Spleen (tissue), 11 donors: ENCODE data around the gene RNF152. TPM values are rescaled to one million over a fixed set of nuclear protein-coding genes. Genes with fewer than 3 reads are reported as not detected.

Experiments used
- DNase-seq: peaks from one replicate; pipeline ENCODE4 v3.0.0-alpha.2; 2020
- H3K27ac ChIP-seq, 8 donors: fragments of 200-600 bp; sonication (generic) in 7 of 8; 1 replicate in 4 of 8; 2 replicates in 4 of 8; pipeline versions ENCODE4 v1.5.0 to v1.8.0; 2016 to 2021; ENCODE audit warnings: inconsistent platforms in 4 of 8, mild to moderate bottlenecking in 4 of 8, moderate library complexity in 1 of 8
- H3K27me3 ChIP-seq, 7 donors: fragments of 200-600 bp; sonication (generic) in 6 of 7; replicated peaks in 1 of 7; 1 replicate in 4 of 7; 2 replicates in 3 of 7; pipeline versions ENCODE4 v1.5.0 to v1.8.0; 2016 to 2021; ENCODE audit warnings: inconsistent platforms in 3 of 7, mild to moderate bottlenecking in 1 of 7
- H3K36me3 ChIP-seq, 6 donors: fragments of 200-600 bp; sonication (generic) in 5 of 6; 1 replicate in 4 of 6; 2 replicates in 2 of 6; pipeline versions ENCODE4 v1.5.0 to v1.8.0; 2016 to 2021; ENCODE audit warnings: inconsistent platforms in 2 of 6
- H3K4me1 ChIP-seq, 6 donors: fragments of 200-600 bp; sonication (generic) in 5 of 6; 1 replicate in 3 of 6; 2 replicates in 3 of 6; pipeline versions ENCODE4 v1.5.0 to v1.8.0; 2016 to 2021; ENCODE audit warnings: inconsistent platforms in 3 of 6
- H3K4me3 ChIP-seq, 8 donors: fragments of 200-600 bp; sonication (generic) in 7 of 8; 1 replicate in 4 of 8; 2 replicates in 4 of 8; pipeline versions ENCODE4 v1.5.0 to v1.8.0; 2016 to 2021; ENCODE audit warnings: inconsistent platforms in 4 of 8, mild to moderate bottlenecking in 4 of 8, moderate library complexity in 2 of 8
- H3K9me3 ChIP-seq, 8 donors: fragments of 200-600 bp; sonication (generic) in 7 of 8; 1 replicate in 4 of 8; 2 replicates in 4 of 8; pipeline versions ENCODE4 v1.5.0 to v1.8.0; 2016 to 2021; ENCODE audit warnings: inconsistent platforms in 4 of 8
- POLR2A ChIP-seq, 3 donors: fragments of 450-650 bp; IDR thresholded peaks; one replicate each; pipeline ENCODE4 v1.5.1; 2017; ENCODE audit warnings: antibody characterized with exemption in 3 of 3, mild to moderate bottlenecking in 1 of 3
- POLR2AphosphoS5 ChIP-seq, 3 donors: sonication (generic); formaldehyde crosslinking; IDR thresholded peaks; one replicate each; pipeline ENCODE4 v1.5.1; 2017; ENCODE audit warnings: antibody characterized with exemption in 3 of 3
- WGBS, 5 donors: extraction: QIAGEN DNeasy Blood & Tissue Kit in 3 of 5; methylation state at CpG; one replicate each; pipeline versions ENCODE4 v1.1.5 to v1.1.7; 2013 to 2018; 5-methylcytosine and 5-hydroxymethylcytosine counted together
- intact Hi-C: fragments of 100-400 bp; cut with DNase I; formaldehyde crosslinking; loops from one replicate; pipeline ENCODE4 v1.15.0; 2023; ENCODE audit warnings: low total_unique reads
- polyA plus RNA-seq, 3 donors: library from polyadenylated mRNA; stranded (reverse); fragments of 200-250 nt; gene quantifications; one replicate each; pipeline ENCODE4 v1.2.1, GENCODE V29; 2013
- total RNA-seq, 7 donors: library from RNA; depleted of rRNA in 3 of 7; stranded (reverse); fragments of >200 nt in 3 of 7; fragmentation: NEBNext Ultra II Directional in 4 of 7; extraction: Animal tissue kit (Norgen Biotek cat#: 25700) in 4 of 7; gene quantifications; one replicate each; pipeline versions ENCODE4 v1.1.0 to v1.2.1, GENCODE V29; 2016 to 2021
- TF ChIP-seq, protein P1 (sequence below), 11 experiments: fragments of 200-600 bp in 7 of 11; fragments of 450-650 bp in 4 of 11; sonication (generic) in 4 of 11; IDR thresholded peaks in 8 of 11; conservative IDR thresholded peaks in 3 of 11; 1 replicate in 7 of 11; 2 replicates in 4 of 11; pipeline versions ENCODE4 v1.4.0 to v1.8.0; 2016 to 2021; ENCODE audit warnings: antibody characterized with exemption in 11 of 11, inconsistent platforms in 4 of 11, mild to moderate bottlenecking in 1 of 11
- donor health status: healthy with polysubstance abuse.
- donor health status: DM: no; HTN: no; CAD: no; lungs with moderate emphysema.
- donor health status: DM: no; HTN: no; CAD: no.
- donor health status: Bipolar disorder and iron deficiency.
- donor health status: healthy.
- donor health status: DM: no; HTN: no; CAD: no.
- donor health status: DM: yes; HTN: yes; CAD: no.

RNF152 gene
- total and polyA plus RNA-seq, 10 donors, result 0.15 to 7.1 (median 2.2) TPM

- H3K9me3 ChIP-seq, result no peaks in the 10 kb centered on the region
- H3K4me3 ChIP-seq, result no peak overlapping the region
- 1 to 11% (median 3%) methylated on average over 5 of the region's 5 CpGs for WGBS, 5 donors
- H3K27ac ChIP-seq, result no peak overlapping the region
- no peak for DNase-seq
- intact Hi-C loops, result no loop called here
- H3K27me3 ChIP-seq, result peaks cover 0 to 40% (median 0%) of the 10 kb centered on the region in 7 donors
- TF ChIP-seq POLR2AphosphoS5 (IDR thresholded peaks at IDR 0.05) (no peak), POLR2A (IDR thresholded peaks at IDR 0.05) (no peak)
- TF ChIP-seq, protein P1, sequence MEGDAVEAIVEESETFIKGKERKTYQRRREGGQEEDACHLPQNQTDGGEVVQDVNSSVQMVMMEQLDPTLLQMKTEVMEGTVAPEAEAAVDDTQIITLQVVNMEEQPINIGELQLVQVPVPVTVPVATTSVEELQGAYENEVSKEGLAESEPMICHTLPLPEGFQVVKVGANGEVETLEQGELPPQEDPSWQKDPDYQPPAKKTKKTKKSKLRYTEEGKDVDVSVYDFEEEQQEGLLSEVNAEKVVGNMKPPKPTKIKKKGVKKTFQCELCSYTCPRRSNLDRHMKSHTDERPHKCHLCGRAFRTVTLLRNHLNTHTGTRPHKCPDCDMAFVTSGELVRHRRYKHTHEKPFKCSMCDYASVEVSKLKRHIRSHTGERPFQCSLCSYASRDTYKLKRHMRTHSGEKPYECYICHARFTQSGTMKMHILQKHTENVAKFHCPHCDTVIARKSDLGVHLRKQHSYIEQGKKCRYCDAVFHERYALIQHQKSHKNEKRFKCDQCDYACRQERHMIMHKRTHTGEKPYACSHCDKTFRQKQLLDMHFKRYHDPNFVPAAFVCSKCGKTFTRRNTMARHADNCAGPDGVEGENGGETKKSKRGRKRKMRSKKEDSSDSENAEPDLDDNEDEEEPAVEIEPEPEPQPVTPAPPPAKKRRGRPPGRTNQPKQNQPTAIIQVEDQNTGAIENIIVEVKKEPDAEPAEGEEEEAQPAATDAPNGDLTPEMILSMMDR (IDR thresholded peaks at IDR 0.05 in 8 of 11, conservative IDR thresholded peaks at IDR 0.05 in 3 of 11), result no peak
- H3K36me3 ChIP-seq, result no peaks in the 10 kb centered on the region
- H3K4me1 ChIP-seq, result peaks cover 9 to 19% (median 14%) of the 10 kb centered on the region in 6 donors
Observed at GRCh38 chr18:61833387-61833786, 59.4 kb downstream of the RNF152 start.

- peaks cover 0 to 40% (median 0%) of the 10 kb centered on the region in 7 donors for H3K27me3 ChIP-seq
Observed at GRCh38 chr18:61832858-61833257, 59.9 kb downstream of the RNF152 start.

DNA sequence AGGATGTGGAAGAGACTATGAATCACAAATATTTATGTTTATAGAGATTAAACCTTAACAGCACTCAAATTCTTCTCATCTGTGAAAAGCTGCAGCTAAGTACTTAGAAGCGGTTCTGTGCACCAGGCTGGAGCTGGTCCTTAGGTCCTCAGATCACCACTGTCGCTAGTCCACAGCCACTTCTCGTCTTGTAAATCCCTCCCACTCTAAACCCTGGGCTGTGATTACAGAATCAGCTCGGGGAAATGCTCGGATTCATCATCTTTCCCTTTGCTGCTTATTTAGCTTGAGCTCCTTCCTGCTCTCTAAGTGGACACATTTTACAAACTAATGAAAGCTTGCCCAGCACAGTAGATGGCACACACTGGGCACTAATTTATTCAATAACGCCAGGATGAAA lies 61.7 kb downstream of the RNF152 start:
- Histone ChIP-seq H3K4me3 (no peak overlapping the region), H3K27ac (no peak overlapping the region), H3K4me1 (peaks cover 9 to 19% (median 14%) of the 10 kb centered on the region in 6 donors), H3K9me3 (no peaks in the 10 kb centered on the region), H3K27me3 (peaks cover 0 to 40% (median 0%) of the 10 kb centered on the region in 7 donors), H3K36me3 (no peaks in the 10 kb centered on the region)
- intact Hi-C loops, result no loop called here
- WGBS, 5 donors, result 55 to 66% (median 64%) methylated on average over 6 of the region's 6 CpGs
- TF ChIP-seq, protein P1 (IDR thresholded peaks at IDR 0.05 in 8 of 11, conservative IDR thresholded peaks at IDR 0.05 in 3 of 11), result no peak
- TF ChIP-seq POLR2A (IDR thresholded peaks at IDR 0.05), result no peak
- TF ChIP-seq POLR2AphosphoS5 (IDR thresholded peaks at IDR 0.05), result no peak
- DNase-seq, result no peak

More at GRCh38 chr18:61832858-61833257, 59.9 kb downstream of the RNF152 start:
- WGBS, 5 donors, result 36 to 48% (median 42%) methylated on average over 2 of the region's 2 CpGs
- DNase-seq, result no peak
- H3K9me3 ChIP-seq, result no peaks in the 10 kb centered on the region
- no peaks in the 10 kb centered on the region for H3K36me3 ChIP-seq
- intact Hi-C loops, result no loop called here
- no peak overlapping the region for H3K4me3 ChIP-seq
- H3K27ac ChIP-seq, result no peak overlapping the region
- peaks cover 9 to 19% (median 14%) of the 10 kb centered on the region in 6 donors for H3K4me1 ChIP-seq
- TF ChIP-seq, protein P1 (IDR thresholded peaks at IDR 0.05 in 8 of 11, conservative IDR thresholded peaks at IDR 0.05 in 3 of 11), result no peak
- no peak for TF ChIP-seq POLR2A (IDR thresholded peaks at IDR 0.05)
- TF ChIP-seq POLR2AphosphoS5 (IDR thresholded peaks at IDR 0.05), result no peak

- TF ChIP-seq, protein P1 (IDR thresholded peaks at IDR 0.05 in 8 of 11, conservative IDR thresholded peaks at IDR 0.05 in 3 of 11), result no peak
- TF ChIP-seq POLR2A (IDR thresholded peaks at IDR 0.05), result no peak
- TF ChIP-seq POLR2AphosphoS5 (IDR thresholded peaks at IDR 0.05), result no peak
- intact Hi-C loops, result no loop called here
- no peaks in the 10 kb centered on the region for H3K36me3 ChIP-seq
- H3K27me3 ChIP-seq, result peaks cover 0 to 30% (median 0%) of the 10 kb centered on the region in 7 donors
- H3K27ac ChIP-seq, result no peak overlapping the region
- no peaks in the 10 kb centered on the region for H3K9me3 ChIP-seq
- DNase-seq, result no peak
- 87 to 91% (median 88%) methylated on average over 7 of the region's 7 CpGs for WGBS, 5 donors
- no peak overlapping the region for H3K4me3 ChIP-seq
- H3K4me1 ChIP-seq, result peaks cover 9 to 19% (median 14%) of the 10 kb centered on the region in 6 donors
Observed at GRCh38 chr18:61829108-61829507, 63.7 kb downstream of the RNF152 start.
